GM20000 (cell line): Measurements from ENCODE around the gene ENG.

Experiments used
- DNase-seq: peaks from one replicate; pipeline ENCODE4 v3.0.0; 2012; ENCODE audit warnings: low spot score
- CTCF ChIP-seq: IDR thresholded peaks from 2 replicates; pipeline ENCODE4 v1.5.1; 2012; ENCODE audit warnings: mild to moderate bottlenecking, control low read depth; ENCODE audit errors: extremely low read depth, missing control alignments

ENG gene

DNA sequence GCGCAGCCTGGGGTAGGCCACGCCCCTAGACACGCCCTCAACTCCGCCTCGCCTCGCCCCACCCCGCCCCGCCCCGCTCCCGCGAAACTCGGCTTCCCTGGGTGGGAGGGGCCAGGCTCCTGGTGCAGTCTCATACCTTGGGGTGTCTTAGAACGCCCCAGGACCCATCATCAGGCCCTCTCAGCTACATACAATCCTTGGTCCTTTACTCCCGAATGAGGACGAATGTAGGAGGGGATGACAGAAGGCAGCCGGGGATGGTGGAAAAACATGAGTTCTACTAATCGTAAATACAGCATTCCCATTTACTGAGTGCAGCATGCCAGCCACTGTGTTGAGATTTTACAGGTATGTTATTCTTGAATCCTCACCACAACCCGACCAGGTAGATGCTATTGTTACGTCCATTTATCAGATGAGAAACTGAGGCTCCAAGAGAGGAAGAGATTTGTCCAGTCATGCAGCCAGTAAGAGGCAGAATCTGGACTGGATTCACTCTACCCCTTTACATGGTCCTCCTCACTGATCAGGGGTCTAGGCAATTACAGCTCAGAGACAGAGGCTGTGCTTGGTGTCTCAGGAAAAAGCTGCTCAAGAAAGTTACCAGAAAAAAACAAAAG is 82.8 kb downstream of the ENG start:
- no peak for TF ChIP-seq CTCF
- no peak for DNase-seq

GRCh38 chr9:127770905-127771569 is 83.4 kb downstream of the ENG start:
- TF ChIP-seq CTCF: no peak
- peak; percentile 96 for DNase-seq

- no peak for TF ChIP-seq CTCF
- no peak for DNase-seq
These were observed 83.9 kb downstream of the ENG start for GRCh38 chr9:127770583-127770904.

DNA sequence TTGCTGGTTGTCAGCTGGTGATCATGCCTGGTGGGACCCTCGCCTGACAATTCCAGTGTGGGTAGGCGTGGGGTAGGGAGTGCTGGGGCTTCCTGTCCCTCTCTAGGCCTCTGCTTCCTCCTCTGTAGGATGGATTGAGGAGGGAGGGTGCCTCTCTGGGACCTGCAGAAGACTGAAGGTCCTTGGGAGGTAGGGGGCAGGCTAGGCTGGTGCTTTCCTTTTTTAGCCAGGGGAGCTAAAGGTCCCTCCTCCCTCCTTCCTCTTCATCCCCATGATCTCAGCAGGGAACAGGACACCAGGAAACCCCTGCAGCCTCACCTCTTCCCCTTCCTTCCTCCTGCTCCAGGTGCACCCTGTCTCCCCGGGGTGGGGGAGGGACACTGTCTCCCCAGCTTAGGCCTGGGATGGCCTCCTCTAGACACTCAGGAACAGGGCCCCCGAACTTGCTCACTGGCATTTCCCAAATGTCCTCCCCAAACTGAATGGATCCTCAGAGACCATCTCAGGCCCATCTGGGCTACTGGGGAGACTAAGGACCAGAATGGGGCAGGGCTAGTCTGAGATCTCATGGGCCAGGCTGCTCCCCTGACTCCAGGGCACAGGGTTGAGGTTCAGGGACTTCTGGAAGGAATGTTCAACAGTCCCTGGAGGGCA is 84.4 kb downstream of the ENG start:
- no peak for TF ChIP-seq CTCF
- no peak for DNase-seq

- TF ChIP-seq CTCF: no peak
- DNase-seq: no peak
These were observed 85.4 kb downstream of the ENG start for GRCh38 chr9:127769101-127769500.

- no peak for DNase-seq
These were observed 85.8 kb downstream of the ENG start for GRCh38 chr9:127768698-127769097.

More at GRCh38 chr9:127768698-127769097, 85.8 kb downstream of the ENG start:
- no peak for TF ChIP-seq CTCF
